Measurements from ENCODE around the gene DNAJB12. TPM values are rescaled to one million over a fixed set of nuclear protein-coding genes. Genes with fewer than 3 reads are reported as not detected.
"Not testable (repeated sequence)": the region's sequence is repeated elsewhere in the genome, so short reads cannot be mapped to it uniquely, and the experiment has no call there.

The DNAJB12 gene
- total RNA-seq, 2 experiments from 2014 or later, result 19.7 to 21.9 TPM

DNA sequence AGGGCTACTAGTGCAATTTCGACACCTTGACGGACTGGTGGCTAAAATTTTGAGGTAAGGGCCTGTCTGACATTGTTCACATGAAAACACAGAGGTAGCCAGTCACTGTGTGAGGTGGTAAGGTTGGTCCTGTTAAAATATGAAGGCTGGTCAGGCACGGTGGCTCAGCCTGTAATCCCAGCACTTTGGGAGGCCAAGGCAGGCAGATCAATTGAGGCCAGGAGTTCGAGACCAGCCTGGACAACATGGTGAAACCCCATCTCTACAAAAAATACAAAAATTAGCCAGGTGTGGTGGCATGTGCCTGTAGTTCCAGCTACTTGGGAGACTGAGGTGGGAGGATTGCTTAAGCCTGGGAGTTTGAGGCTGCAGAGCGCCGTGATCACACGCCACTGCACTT, 47.0 kb downstream of the DNAJB12 start:
- H3K4me3 Mint-ChIP-seq; DNase-seq; ATAC-seq; H3K9me3 Mint-ChIP-seq (ENCODE audit: low read depth); H3K36me3 Mint-ChIP-seq (ENCODE audit: low read depth); H3K27me3 Mint-ChIP-seq; intact Hi-C loops (cut with DNase I, micrococcal nuclease): not testable (repeated sequence)
- Mint-ChIP-seq H3K4me1 (peaks cover 77% of the 10 kb centered on the region), H3K27ac (peak overlapping the region; percentile 69)
- ChIA-PET CTCF (interaction anchor here (0.8 to 1.8 kb wide), 5 partner anchors 11 to 32 kb away, joined by 3 to 22 read pairs (median 3); no protein-coding TSS in a partner anchor), POLR2A (interaction anchor here (1.5 kb wide), 1 partner anchor 12 kb away, joined by 16 read pairs; no protein-coding TSS in a partner anchor)

DNA sequence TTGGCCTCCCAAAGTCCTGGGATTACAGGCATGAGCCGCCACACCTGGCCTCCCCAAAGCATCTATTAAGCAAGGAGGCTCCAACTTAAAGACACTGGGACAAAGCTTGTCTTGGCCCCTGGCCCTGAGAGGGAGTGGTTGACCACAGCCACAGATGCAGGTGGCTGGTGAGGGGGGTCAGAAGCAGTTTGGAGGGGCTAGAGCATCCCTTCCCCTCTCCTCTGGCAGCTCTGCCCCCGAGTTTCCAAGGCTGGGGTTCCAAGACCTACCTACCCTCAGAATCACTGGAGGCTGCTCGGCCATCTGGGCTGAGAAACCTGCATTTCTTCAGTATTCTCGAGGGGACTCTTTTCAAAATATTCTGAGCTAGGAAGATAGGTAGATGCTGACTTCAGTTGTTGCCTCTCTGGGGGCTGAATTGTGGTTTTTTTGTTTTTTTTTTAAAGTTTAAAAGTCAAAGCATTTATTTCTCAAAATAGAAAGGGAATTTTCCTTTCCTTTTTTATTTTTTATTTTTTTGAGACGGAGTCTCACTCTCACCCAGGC, 48.4 kb downstream of the DNAJB12 start:
- no peak for ATAC-seq
- Mint-ChIP-seq H3K27ac (peak overlapping the region; percentile 94), H3K36me3 (ENCODE audit: low read depth) (peaks cover 4% of the 10 kb centered on the region), H3K9me3 (ENCODE audit: low read depth) (no peaks in the 10 kb centered on the region), H3K4me3 (peak overlapping the region; percentile 38), H3K27me3 (no peaks in the 10 kb centered on the region), H3K4me1 (peaks cover 79% of the 10 kb centered on the region)
- ChIA-PET POLR2A (interaction anchor here (2.1 to 6.5 kb wide), 2 partner anchors 10 to 14 kb away, joined by 43 to 104 read pairs; no protein-coding TSS in a partner anchor), CTCF (interaction anchor here (0.7 to 3.9 kb wide), 9 partner anchors 10 to 34 kb away, joined by 3 to 20 read pairs (median 5); no protein-coding TSS in a partner anchor)
- intact Hi-C loops (cut with DNase I, micrococcal nuclease), result no loop called here
- no peak for DNase-seq

DNA sequence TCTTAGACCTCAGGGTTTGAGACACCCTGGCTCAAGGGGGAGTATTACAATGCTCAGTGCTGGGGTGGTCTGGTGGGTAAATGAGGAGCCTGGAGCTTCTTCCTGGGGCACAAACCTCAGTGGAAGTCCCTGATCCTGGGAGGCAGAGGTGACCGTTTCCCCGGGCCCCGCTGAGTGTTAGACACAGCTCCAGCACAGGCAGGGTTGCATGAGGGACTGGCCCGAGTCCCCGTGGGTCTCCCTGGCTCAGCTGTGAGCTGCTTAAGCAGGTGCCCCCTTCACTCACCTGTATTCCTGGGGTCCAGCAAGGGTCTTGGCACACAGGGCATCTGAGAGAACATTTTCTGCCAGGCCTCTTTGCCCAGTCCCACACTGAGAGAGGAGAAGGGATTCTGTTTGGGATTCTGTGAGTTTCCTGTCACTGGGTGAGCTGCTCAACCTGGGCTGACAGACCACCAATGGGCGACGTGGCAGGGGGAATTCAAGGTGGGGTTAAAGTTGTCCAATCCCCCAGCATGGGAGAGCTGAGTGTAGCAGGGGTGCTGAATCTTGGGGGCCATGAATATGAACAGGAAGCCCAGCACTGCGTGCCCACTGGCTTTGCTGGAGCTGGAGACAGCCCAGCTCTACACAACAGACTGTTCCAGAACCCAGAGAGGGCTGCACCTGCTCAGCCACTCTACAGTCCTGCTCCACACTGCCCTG, 51.1 kb downstream of the DNAJB12 start:
- CTCF ChIA-PET, result interaction anchor here (0.6 to 3.9 kb wide), 14 partner anchors 9 to 323 kb away, joined by 3 to 20 read pairs (median 4); partner anchors contain the start of gene MICU1
- peaks cover 8% of the 10 kb centered on the region for H3K36me3 Mint-ChIP-seq (ENCODE audit: low read depth)
- DNase-seq, result peak; percentile 29
- intact Hi-C loops (cut with DNase I, micrococcal nuclease), result no loop called here
- H3K27me3 Mint-ChIP-seq, result no peaks in the 10 kb centered on the region
- POLR2A ChIA-PET, result interaction anchor here (0.6 to 6.5 kb wide), 9 partner anchors 12 to 43 kb away, joined by 3 to 104 read pairs (median 7); no protein-coding TSS in a partner anchor
- H3K27ac Mint-ChIP-seq, result peak overlapping the region; percentile 84
- peaks cover 3% of the 10 kb centered on the region for H3K9me3 Mint-ChIP-seq (ENCODE audit: low read depth)
- ATAC-seq, result no peak
- peak overlapping the region; percentile 68 for H3K4me3 Mint-ChIP-seq
- H3K4me1 Mint-ChIP-seq, result peaks cover 72% of the 10 kb centered on the region

DNA sequence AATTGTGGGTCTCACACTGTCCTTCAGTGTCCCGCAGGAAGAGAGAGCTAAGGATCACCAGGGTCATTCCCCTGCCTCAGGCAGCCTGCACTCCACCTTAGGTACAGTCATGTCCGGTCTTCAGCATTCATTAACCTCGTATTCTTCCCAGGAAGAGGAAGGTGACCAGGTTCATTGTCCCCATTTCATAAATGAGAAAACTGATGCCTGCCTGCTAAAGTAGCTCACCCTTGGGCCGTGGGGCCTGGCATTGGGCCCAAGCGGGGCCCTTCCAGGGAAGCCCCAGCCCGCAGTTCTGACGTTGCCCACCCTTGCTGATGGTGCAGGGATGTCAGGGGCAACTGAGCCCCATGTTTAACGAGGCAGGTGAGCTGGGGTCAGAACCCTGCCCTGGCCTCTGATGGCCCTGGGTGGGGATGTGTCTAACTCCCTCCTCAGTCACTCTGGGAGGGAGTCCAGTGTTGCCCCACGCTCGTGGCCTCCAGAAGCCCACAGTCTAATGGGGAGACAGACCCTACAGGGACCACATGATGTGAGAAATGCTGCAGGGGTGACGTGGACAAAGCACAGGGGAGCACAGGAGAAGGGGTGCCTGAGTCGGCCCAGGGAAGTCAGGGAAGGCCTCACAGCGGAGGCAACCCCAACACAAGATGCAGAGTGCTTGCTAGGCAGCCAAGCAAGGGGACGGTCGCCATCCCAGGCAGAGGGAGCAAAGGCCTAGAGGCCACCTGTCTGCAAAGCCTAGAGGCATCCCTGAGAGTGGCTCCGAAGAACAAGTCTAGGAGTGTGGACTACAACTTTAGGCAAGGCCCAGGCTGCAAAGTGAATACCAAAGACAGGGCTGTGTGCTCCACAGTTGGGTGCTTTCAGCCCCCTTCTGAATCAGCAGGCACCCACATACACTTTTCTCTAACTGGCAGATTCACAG, 55.9 kb downstream of the DNAJB12 start:
- H3K27me3 Mint-ChIP-seq, result no peaks in the 10 kb centered on the region
- peaks cover 3% of the 10 kb centered on the region for H3K9me3 Mint-ChIP-seq (ENCODE audit: low read depth)
- ATAC-seq (no peak), DNase-seq (no peak)
- ChIA-PET CTCF (no interaction called here), POLR2A (interaction anchor here (2.6 to 5.4 kb wide), 3 partner anchors 22 to 33 kb away, joined by 38 to 124 read pairs (median 75); no protein-coding TSS in a partner anchor)
- peak overlapping the region; percentile 99 for H3K27ac Mint-ChIP-seq
- peak overlapping the region; percentile 80 for H3K4me3 Mint-ChIP-seq
- H3K36me3 Mint-ChIP-seq (ENCODE audit: low read depth), result peaks cover 17% of the 10 kb centered on the region
- intact Hi-C loops (cut with DNase I, micrococcal nuclease), result loop anchor here in 1 of 2 experiments (5.0 to 10.0 kb wide), 3 partner anchors 263 to 572 kb away; partner anchors contain the start of gene VSIR
- H3K4me1 Mint-ChIP-seq, result peaks cover 68% of the 10 kb centered on the region

DNA sequence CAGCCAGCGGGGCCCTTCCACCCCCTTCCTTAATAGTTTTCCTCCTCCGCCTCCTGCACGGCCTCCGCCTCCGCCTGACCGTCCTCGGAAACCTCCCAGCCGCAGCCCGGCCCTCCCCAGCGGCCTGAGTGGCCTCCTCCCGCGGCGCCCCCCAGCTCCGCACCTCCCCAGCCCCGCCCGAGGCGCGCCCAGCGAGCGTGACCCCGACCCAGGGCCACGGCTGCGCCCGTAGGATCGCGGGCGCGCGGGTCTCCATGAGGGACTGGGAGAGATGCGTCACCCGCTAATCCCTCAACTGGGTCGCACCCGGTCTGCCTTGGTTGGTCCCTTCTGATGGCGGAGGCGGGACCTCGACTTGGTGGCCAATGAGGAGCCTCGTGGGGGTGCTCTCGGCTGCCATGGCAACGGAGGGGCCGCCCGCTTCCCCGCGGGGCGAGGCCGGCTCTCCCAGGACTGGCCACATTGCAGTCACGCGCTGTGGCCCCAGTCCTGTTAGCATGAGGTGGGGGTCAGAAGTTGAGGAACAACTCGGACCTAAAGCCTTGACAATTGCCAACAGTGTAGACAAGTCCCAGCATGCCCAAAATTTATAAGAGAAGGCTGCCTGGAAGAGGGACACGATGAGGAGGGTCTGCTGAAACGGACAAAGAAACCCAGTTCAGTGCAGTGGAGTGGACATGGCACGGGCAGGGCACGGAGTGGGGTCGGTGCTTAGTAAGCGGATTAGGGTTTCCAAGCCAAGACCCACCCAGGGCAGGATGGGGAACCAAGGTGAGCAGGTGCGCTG, 56.7 kb downstream of the DNAJB12 start:
- ATAC-seq (peak; percentile 72), DNase-seq (peak; percentile 98)
- Mint-ChIP-seq H3K27me3 (no peaks in the 10 kb centered on the region), H3K36me3 (ENCODE audit: low read depth) (peaks cover 18% of the 10 kb centered on the region), H3K9me3 (ENCODE audit: low read depth) (peaks cover 3% of the 10 kb centered on the region), H3K4me1 (peaks cover 68% of the 10 kb centered on the region), H3K27ac (peak overlapping the region; percentile 99), H3K4me3 (peak overlapping the region; percentile 80)
- intact Hi-C loops (cut with DNase I, micrococcal nuclease), result loop anchor here (1.0 to 10.0 kb wide), 13 partner anchors 7 to 571 kb away; partner anchors contain the start of genes DDIT4 (in 1 of the 2) and VSIR (in 1 of the 2)
- POLR2A ChIA-PET, result interaction anchor here (0.6 to 8.6 kb wide), 21 partner anchors 8 to 525 kb away, joined by 3 to 137 read pairs (median 9); partner anchors contain the start of genes ANAPC16, ASCC1 and DDIT4
- CTCF ChIA-PET, result interaction anchor here (0.7 to 2.2 kb wide), 8 partner anchors 11 to 81 kb away, joined by 3 to 9 read pairs (median 4); partner anchors contain the start of gene DDIT4

DNA sequence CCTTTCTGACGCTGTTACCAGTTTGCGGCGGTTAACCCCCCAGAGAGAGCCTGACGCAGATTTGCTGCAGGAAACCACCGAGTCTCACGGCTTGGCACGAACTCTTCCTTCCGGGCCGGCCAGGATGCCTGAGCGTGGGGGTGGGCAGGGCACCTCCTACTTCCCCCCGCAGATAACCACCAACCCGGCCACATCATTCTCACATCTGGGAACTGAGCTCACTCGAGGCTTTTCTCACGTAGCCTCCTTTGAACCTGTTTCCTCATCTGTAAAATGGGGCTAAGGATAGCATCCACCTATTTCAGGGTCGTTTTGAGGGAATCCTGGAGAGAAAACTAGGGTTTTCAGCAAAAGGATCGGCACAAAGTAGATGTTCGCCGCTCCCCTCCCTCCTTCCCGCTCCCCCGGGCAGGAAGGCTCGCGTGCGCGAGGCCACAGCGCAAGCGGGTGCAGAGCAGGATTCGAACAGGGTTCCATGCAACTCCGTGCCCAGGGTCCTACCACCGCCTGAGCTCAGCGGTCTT, 57.4 kb downstream of the DNAJB12 start:
- ATAC-seq, result peak; percentile 48
- no peaks in the 10 kb centered on the region for H3K27me3 Mint-ChIP-seq
- H3K4me3 Mint-ChIP-seq, result peak overlapping the region; percentile 80
- intact Hi-C loops (cut with DNase I, micrococcal nuclease), result loop anchor here (1.0 to 10.0 kb wide), 13 partner anchors 8 to 570 kb away; partner anchors contain the start of genes DDIT4 (in 1 of the 2) and VSIR (in 1 of the 2)
- H3K27ac Mint-ChIP-seq, result peak overlapping the region; percentile 99
- peaks cover 18% of the 10 kb centered on the region for H3K36me3 Mint-ChIP-seq (ENCODE audit: low read depth)
- ChIA-PET POLR2A (interaction anchor here (0.6 to 8.6 kb wide), 25 partner anchors 8 to 1915 kb away, joined by 3 to 137 read pairs (median 7); partner anchors contain the start of genes ANAPC16, ASCC1 and DDIT4), CTCF (interaction anchor here (0.7 to 2.2 kb wide), 9 partner anchors 8 to 81 kb away, joined by 3 to 9 read pairs (median 4); partner anchors contain the start of gene DDIT4)
- H3K4me1 Mint-ChIP-seq, result peaks cover 74% of the 10 kb centered on the region
- peak; percentile 98 for DNase-seq
- peaks cover 3% of the 10 kb centered on the region for H3K9me3 Mint-ChIP-seq (ENCODE audit: low read depth)

DNA sequence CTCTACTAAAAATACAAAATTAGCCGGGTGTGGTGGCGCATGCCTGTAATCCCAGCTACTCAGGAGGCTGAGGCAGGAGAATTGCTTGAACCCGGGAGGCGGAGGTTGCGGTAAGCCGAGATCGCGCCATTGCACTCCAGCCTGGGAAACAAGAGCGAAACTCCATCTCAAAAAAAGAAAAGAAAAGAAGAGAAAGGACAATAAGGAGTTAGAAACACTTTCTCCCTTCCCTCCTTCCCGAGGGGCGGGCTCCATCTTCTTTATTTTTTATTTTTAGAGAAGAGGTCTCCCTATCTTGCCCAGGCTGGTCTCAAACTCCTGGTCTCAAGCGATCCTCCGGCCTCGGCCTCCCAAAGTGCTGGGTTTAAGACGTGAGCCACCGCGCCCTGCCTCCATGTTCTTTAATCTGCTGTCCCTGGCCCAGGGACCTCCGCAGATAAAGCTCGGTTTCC, 57.9 kb downstream of the DNAJB12 start:
- Mint-ChIP-seq H3K36me3 (ENCODE audit: low read depth) (peaks cover 18% of the 10 kb centered on the region), H3K4me3 (peak overlapping the region; percentile 80), H3K4me1 (peaks cover 78% of the 10 kb centered on the region), H3K27ac (peak overlapping the region; percentile 99)
- CTCF ChIA-PET, result interaction anchor here (0.8 to 2.2 kb wide), 9 partner anchors 8 to 78 kb away, joined by 3 to 9 read pairs (median 4); partner anchors contain the start of gene DDIT4
- POLR2A ChIA-PET, result interaction anchor here (0.6 to 8.6 kb wide), 22 partner anchors 9 to 1915 kb away, joined by 3 to 137 read pairs (median 8); partner anchors contain the start of genes ANAPC16, ASCC1 and DDIT4
- H3K9me3 Mint-ChIP-seq (ENCODE audit: low read depth); H3K27me3 Mint-ChIP-seq; DNase-seq; ATAC-seq: not testable (repeated sequence)
- intact Hi-C loops (cut with DNase I, micrococcal nuclease), result loop anchor here (1.0 to 10.0 kb wide), 13 partner anchors 8 to 570 kb away; partner anchors contain the start of genes DDIT4 (in 2 of the 2) and VSIR (in 1 of the 2)

DNA sequence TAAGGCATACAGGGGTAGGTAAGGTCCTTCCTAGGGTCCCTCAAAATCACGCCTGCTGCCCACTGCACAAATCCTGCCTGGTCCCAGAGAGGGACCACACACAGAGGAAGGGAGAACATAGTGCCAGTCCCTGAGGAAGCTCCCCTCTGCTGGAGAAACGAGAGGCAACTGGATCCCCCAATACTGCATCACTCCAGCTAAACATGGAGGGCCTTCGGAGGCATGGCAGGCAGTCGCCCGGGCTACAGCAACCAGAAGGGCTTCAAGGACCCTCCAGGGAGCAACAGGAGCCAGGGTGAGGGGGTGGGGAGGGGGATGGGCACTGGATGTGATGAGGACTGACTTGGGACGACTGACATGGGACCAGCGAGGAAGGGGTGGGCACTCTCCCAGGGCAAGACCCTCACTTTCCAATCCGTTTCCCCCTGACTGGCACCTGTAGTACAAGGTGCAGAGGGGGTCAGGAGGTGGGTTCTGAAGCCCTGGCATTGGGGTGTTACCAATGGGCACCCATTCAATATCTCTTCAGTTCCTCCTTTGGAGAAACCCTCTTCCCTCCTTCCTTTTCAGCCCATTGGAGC, 59.3 kb downstream of the DNAJB12 start:
- ATAC-seq (no peak), DNase-seq (no peak)

More for the DNA sequence above, 59.3 kb downstream of the DNAJB12 start:
- H3K27ac Mint-ChIP-seq, result peak overlapping the region; percentile 99
- no peaks in the 10 kb centered on the region for H3K9me3 Mint-ChIP-seq (ENCODE audit: low read depth)
- ChIA-PET POLR2A (interaction anchor here (0.8 to 8.6 kb wide), 8 partner anchors 10 to 79 kb away, joined by 4 to 137 read pairs (median 34); partner anchors contain the start of genes ANAPC16, ASCC1 and DDIT4), CTCF (interaction anchor here (0.5 to 1.6 kb wide), 3 partner anchors 19 to 130 kb away, joined by 3 to 5 read pairs (median 3); no protein-coding TSS in a partner anchor)
- H3K4me3 Mint-ChIP-seq, result peak overlapping the region; percentile 80
- peaks cover 10% of the 10 kb centered on the region for H3K36me3 Mint-ChIP-seq (ENCODE audit: low read depth)
- peaks cover 80% of the 10 kb centered on the region for H3K4me1 Mint-ChIP-seq
- H3K27me3 Mint-ChIP-seq, result no peaks in the 10 kb centered on the region
- intact Hi-C loops (cut with DNase I, micrococcal nuclease), result loop anchor here in 1 of 2 experiments (5.0 to 10.0 kb wide), 3 partner anchors 267 to 568 kb away; partner anchors contain the start of gene VSIR
